ENCODE results near the gene SMG9. TPM values are rescaled to one million over a fixed set of nuclear protein-coding genes. Genes with fewer than 3 reads are reported as not detected.

The SMG9 gene
- total RNA-seq, 1 donor from 2014 or later, result 126 TPM

DNA sequence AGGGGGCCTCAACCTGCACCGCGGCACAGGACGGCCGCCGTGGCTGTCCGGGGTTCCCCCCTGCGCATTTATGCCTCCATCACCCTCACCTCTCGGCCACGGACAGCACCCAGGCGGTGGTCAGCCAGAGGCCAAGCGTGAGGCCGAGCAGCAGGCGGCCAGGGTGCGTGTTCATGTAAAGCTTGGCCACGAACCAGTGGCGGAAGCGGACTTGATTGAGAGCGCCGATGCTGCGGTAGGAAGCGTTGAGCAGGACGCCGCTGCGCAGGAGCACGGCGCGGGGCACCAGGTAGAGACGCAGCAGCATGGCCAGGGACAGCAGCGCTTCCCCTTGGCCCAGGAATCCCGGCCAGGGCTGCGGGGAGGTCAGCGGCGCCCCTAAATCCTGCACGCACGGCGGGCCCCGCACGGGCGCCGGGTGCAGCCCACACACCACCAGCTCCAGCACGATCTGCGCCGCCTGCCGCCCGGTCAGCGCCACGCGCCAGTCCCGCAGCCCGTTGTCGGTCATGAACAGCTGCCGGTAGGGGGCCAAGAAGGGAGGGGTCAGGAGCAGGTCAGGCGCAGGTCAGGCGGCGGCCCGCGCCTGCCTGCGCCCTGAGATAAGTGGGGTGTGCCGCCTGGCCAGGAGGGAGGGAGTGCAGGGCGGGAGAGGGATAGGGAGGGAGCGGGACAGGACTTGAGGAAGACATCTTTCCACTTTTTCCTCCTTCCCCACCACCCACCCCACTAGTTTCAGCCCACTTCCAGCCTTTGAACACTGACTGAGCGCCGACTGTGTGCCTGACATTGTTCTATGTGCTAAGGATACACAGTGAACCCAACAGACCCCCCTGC lies 19.6 kb upstream of the SMG9 start:
- H3K4me1 ChIP-seq, result peaks cover 4 to 8% of the 10 kb centered on the region in 2 donors
- H3K36me3 ChIP-seq, result no peaks in the 10 kb centered on the region
- H3K9me3 ChIP-seq, result no peaks in the 10 kb centered on the region
- no peaks in the 10 kb centered on the region for H3K27me3 ChIP-seq
- H3K27ac ChIP-seq, result no peak overlapping the region
- peak overlapping the region; percentile 23 to 50 for H3K4me3 ChIP-seq
- no peak for DNase-seq (ENCODE audit: low spot score in 2 of 2)
- TF ChIP-seq, protein P1, sequence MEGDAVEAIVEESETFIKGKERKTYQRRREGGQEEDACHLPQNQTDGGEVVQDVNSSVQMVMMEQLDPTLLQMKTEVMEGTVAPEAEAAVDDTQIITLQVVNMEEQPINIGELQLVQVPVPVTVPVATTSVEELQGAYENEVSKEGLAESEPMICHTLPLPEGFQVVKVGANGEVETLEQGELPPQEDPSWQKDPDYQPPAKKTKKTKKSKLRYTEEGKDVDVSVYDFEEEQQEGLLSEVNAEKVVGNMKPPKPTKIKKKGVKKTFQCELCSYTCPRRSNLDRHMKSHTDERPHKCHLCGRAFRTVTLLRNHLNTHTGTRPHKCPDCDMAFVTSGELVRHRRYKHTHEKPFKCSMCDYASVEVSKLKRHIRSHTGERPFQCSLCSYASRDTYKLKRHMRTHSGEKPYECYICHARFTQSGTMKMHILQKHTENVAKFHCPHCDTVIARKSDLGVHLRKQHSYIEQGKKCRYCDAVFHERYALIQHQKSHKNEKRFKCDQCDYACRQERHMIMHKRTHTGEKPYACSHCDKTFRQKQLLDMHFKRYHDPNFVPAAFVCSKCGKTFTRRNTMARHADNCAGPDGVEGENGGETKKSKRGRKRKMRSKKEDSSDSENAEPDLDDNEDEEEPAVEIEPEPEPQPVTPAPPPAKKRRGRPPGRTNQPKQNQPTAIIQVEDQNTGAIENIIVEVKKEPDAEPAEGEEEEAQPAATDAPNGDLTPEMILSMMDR (IDR thresholded peaks at IDR 0.05), result peak; percentile 34 to 50 (median 47)
- intact Hi-C loops (cut with DNase I), result no loop called here

DNA sequence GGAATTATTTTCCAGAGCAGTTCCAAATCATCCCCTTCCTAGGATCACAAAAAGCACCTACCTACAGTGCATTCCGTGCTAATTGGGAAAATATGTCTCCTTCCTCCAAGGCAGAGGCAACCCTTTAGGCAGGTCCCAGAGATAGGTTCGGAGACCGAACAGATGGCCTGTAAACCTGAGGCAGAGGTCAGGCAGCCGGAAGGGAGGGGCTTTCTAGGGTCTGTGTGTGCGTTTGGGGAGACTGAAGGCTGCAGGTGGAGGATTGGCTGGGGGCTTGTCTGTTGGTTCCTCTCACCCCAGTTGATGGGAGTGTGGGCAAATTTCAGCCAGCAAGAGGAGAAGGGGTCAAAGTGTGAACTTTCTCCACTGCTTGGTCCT lies 19.0 kb upstream of the SMG9 start:
- Histone ChIP-seq H3K27me3 (no peaks in the 10 kb centered on the region), H3K36me3 (no peaks in the 10 kb centered on the region), H3K9me3 (no peaks in the 10 kb centered on the region), H3K4me1 (peaks cover 4 to 8% of the 10 kb centered on the region in 2 donors), H3K27ac (no peak overlapping the region), H3K4me3 (peak overlapping the region in 1 of 2 donors; percentile 50)
- no peak for DNase-seq (ENCODE audit: low spot score in 2 of 2)
- intact Hi-C loops (cut with DNase I), result no loop called here
- TF ChIP-seq, protein P1 (IDR thresholded peaks at IDR 0.05), result no peak

DNA sequence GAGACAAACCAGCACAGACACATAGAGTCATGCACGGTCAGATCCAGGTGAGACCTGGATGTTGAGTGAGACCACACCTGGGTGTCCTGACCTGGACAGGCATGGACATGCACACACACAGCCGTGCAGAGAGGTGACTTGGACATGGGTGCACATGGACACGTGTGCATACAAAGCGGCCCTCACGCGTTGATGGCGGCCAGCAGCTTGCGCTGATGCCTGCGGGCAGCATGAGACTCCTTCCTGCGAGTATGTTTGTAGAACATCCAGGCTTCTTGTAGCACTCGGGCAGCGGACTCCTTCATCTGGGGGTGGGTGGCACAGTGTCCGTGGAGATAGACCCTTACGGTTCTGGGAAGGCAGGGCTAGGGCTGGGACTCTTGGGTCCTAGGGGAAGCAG lies 14.5 kb upstream of the SMG9 start:
- Histone ChIP-seq H3K9me3 (no peaks in the 10 kb centered on the region), H3K4me3 (no peak overlapping the region), H3K36me3 (no peaks in the 10 kb centered on the region), H3K27ac (no peak overlapping the region), H3K27me3 (no peaks in the 10 kb centered on the region), H3K4me1 (peaks cover 2 to 13% of the 10 kb centered on the region in 2 donors)
- intact Hi-C loops (cut with DNase I), result no loop called here
- TF ChIP-seq, protein P1 (IDR thresholded peaks at IDR 0.05), result no peak
- DNase-seq (ENCODE audit: low spot score in 2 of 2), result no peak

DNA sequence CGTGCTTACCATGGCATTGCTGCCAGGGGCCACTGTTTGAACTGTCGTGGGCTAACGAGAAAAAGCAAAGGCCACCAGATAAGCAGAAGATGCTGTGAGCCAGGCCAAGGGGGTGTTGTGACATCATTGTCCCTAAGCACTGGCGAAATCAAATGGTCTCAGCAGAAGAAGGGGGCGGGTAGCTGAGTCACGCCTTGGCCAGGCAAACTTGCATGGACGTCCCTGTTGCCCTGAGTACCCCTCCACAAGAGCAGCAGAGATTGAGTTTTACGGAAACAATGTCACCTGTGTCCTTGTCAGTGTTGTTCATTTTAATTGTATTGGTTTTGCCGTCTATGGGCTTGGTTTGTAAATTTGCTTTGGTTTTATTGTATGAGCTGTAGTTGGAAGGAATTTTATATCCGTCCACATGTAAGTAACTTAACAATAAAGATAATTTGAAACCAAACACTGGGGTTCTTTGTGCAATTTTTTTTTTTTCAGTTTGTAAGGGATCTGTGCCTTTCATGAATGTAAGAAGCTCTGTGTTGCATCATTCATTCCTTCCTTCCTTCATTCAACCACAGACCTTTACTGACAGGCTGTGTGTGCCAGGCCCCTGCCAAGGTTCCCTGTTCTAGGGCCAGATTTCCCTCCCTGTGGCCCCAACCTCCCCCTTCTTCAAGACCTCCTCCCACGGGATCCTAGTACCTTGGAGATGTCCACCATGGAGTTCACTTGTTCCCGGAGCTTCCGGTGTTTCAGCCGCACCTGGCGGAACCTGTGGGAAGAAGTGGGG lies 13.7 kb upstream of the SMG9 start:
- Histone ChIP-seq H3K4me1 (peaks cover 6 to 16% of the 10 kb centered on the region in 2 donors), H3K27me3 (no peaks in the 10 kb centered on the region), H3K36me3 (no peaks in the 10 kb centered on the region), H3K4me3 (no peak overlapping the region), H3K27ac (no peak overlapping the region), H3K9me3 (no peaks in the 10 kb centered on the region)
- peak in 1 of 2 donors; percentile 80 for DNase-seq (ENCODE audit: low spot score in 2 of 2)
- TF ChIP-seq, protein P1 (IDR thresholded peaks at IDR 0.05), result no peak
- intact Hi-C loops (cut with DNase I), result no loop called here

DNA sequence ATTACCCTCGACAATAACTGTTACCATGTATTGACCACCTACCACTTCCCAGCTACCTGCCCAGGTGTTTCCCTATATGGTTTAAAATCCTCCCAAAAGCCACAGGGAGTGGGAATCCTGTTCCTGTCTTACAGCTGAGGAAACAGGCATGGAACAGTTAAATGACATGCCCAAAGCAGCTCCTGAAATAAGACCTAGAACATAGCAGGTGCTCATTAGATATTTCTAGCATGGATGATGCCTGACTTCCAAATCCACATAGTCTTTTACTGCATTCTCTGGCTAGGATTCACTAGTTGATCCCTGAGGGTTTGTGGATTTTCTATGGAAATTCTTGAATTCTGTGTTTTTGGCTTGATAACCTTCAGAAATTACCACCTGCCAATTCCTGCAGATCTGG lies 13.1 kb upstream of the SMG9 start:
- Histone ChIP-seq H3K36me3 (no peaks in the 10 kb centered on the region), H3K4me1 (peaks cover 6 to 22% of the 10 kb centered on the region in 2 donors), H3K4me3 (no peak overlapping the region), H3K27ac (no peak overlapping the region), H3K9me3 (no peaks in the 10 kb centered on the region), H3K27me3 (no peaks in the 10 kb centered on the region)
- no peak for DNase-seq (ENCODE audit: low spot score in 2 of 2)
- intact Hi-C loops (cut with DNase I), result no loop called here
- TF ChIP-seq, protein P1 (IDR thresholded peaks at IDR 0.05), result no peak

All from ascending aorta (tissue), 2 donors.